GM23248 (cell line): Measurements from ENCODE around the gene CXCR3.

Experiments
- EZH2 ChIP-seq: fragments of 200-600 bp; sonication (generic); IDR thresholded peaks from 2 replicates; pipeline ENCODE4 v1.6.1; 2018; ENCODE audit warnings: antibody characterized with exemption, mild to moderate bottlenecking; ENCODE audit not compliant: insufficient read depth, poor library complexity, severe bottlenecking
- EZH2phosphoT487 ChIP-seq: fragments of 200-600 bp; sonication (generic); IDR thresholded peaks from 2 replicates; pipeline ENCODE4 v1.6.1; 2018; ENCODE audit warnings: antibody characterized with exemption, moderate library complexity, mild to moderate bottlenecking, low read depth; ENCODE audit not compliant: insufficient read depth

DNA sequence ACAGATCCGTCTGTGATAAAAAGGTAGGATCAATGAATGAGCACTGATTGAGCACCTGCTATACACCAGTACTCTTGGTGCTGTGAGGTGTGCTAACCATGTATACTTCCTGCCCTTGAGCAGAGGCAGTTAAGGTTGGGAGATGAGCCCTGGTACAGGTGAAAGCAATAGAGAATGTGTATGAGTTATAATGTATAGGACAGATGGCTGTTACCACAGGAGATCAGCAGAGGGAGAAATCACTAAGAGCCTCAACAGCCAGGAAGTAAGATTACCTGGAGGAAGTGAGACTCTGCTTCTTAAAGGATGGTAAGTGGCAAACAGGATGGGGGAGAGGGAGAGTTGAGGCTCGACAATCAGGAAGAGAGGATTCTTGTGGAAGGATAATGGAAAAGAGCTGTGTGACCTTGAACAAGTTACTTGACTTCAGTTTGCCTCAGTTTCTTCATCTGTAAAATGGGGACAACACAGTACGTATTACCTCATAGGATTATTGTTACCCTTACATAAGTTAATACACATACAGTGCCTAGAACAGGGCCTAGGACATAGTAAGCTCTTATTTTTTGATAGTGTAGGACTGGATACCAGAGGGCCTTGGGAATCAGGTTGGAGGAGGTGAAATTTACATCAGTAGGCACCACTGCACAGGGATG lies 9.1 kb downstream of the CXCR3 start:
- TF ChIP-seq EZH2 (no peak), EZH2phosphoT487 (no peak)
